Measurements from ENCODE around the gene SNAI3.

GRCh38 chr16:88657371-88657770 is 28.9 kb downstream of the SNAI3 start:
- TF ChIP-seq CTCF (IDR thresholded peaks at IDR 0.05; ENCODE audit: poor library complexity, severe bottlenecking) (no peak), EZH2 (IDR thresholded peaks at IDR 0.05; ENCODE audit: borderline replicate concordance, insufficient read depth, low read length, poor library complexity, severe bottlenecking) (no peak)
